ENCODE measurements around the gene BAIAP2.

DNA sequence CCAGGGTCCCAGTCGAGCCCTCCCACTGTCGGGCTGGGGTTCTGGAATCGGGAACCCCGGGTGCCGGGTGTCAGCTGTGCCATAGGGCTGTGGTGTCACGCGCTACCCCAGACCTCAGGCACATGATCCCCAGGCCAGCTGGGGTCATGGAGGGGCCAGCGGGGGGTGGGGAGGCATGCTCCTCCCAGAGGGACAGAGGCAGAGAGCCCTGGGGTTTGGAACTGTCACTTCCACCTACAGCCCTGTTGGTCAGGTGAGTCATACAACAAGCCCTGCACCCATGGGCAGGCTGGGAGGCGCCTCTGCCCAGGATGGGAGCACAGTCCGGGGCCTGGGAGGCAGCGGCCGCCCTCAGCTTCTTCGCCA is 63.0 kb downstream of the BAIAP2 start:
- TF ChIP-seq, protein P1, sequence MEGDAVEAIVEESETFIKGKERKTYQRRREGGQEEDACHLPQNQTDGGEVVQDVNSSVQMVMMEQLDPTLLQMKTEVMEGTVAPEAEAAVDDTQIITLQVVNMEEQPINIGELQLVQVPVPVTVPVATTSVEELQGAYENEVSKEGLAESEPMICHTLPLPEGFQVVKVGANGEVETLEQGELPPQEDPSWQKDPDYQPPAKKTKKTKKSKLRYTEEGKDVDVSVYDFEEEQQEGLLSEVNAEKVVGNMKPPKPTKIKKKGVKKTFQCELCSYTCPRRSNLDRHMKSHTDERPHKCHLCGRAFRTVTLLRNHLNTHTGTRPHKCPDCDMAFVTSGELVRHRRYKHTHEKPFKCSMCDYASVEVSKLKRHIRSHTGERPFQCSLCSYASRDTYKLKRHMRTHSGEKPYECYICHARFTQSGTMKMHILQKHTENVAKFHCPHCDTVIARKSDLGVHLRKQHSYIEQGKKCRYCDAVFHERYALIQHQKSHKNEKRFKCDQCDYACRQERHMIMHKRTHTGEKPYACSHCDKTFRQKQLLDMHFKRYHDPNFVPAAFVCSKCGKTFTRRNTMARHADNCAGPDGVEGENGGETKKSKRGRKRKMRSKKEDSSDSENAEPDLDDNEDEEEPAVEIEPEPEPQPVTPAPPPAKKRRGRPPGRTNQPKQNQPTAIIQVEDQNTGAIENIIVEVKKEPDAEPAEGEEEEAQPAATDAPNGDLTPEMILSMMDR (IDR thresholded peaks at IDR 0.05): no peak
- TF ChIP-seq POLR2A (IDR thresholded peaks at IDR 0.05): no peak
